Dedifferentiated amniotic fluid mesenchymal stem cell (primary cell): ENCODE results near the gene LTBP3.

ENCODE experiments used
- DNase-seq: peaks from one replicate; pipeline ENCODE4 v3.0.0-alpha.2; 2016; ENCODE audit errors: extremely low spot score

The LTBP3 gene

DNA sequence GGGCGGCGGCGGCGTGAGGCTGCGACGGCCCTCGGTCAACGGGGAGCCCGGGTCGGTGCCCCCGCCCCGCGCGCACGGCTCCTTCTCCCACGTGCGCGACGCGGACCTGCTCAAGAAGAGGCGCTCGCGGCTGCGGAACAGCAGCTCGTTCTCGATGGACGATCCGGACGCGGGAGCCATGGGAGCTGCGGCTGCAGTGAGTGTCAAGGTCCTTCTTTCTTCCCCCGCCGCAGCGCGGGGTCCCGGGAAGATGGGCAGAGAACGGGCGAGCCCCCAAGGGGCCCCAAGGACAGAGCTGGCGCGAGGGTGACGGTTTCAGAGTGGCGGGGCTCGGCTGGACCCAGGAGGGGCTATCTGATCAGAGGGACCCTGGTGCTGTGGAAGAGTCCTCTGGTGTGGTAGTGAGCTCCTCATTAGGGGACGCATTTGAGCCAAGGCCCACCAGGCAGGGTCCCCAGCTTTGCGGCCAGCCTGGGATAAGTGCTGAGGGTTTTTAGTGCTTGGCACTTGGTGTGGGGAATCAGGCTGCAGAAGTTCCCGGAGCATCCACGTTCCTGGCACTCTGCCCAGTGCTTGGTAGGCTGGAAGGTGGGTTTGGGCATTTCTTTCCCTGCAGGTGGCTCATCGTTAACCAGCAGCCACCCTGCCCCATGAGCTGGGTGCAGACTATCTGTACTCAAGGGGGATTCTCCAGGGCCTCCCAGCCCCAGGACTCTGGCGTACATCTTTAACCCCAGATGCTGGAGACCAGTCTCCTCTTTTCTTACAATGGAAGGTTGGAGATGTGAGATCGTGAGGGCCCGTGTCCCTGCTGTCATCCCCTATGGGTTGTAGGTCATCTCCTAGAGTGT is 27.5 kb upstream of the LTBP3 start:
- no peak for DNase-seq

GRCh38 chr11:65584723-65585171 is 26.6 kb upstream of the LTBP3 start:
- DNase-seq: no peak

DNA sequence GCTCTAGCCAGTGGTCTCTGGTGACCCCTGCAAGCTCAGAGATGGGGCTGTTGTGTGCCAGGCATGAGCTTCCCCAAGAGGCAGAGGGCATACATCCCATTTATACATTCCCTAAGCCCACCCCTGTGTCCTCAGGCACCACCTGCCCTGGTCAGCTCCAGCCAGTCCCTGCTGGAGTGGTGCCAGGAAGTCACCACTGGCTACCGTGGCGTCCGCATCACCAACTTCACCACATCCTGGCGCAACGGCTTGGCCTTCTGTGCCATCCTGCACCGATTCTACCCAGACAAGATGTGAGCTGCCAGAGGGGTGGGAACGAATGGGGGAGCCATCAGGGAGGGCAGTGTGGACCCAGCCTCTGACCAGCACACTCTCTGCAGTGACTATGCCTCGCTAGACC is 25.9 kb upstream of the LTBP3 start:
- DNase-seq: no peak

DNA sequence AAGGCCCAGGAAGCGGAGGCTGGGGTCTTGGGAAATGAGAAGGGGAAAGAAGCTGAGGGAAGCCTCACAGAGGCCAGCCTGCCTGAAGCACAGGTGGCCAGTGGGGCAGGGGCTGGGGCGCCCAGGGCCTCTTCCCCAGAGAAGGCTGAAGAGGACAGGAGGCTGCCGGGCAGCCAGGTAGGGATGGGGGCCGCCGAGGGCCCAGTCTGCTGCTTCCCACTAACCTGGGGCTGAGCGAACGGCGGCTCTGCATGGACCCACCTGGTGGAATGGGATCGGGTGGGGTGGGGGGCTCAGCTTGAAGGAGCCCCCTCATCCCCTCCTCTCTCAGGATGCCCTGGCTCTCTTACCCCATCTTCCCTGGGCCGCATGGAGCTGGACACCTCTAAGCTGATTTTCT is 25.4 kb upstream of the LTBP3 start:
- no peak for DNase-seq

- DNase-seq: no peak
These were observed 23.8 kb upstream of the LTBP3 start for GRCh38 chr11:65581928-65582327.

- DNase-seq: no peak
These were observed 22.6 kb upstream of the LTBP3 start for GRCh38 chr11:65580756-65581155.

GRCh38 chr11:65580031-65580692 is 22.0 kb upstream of the LTBP3 start:
- DNase-seq: no peak

DNA sequence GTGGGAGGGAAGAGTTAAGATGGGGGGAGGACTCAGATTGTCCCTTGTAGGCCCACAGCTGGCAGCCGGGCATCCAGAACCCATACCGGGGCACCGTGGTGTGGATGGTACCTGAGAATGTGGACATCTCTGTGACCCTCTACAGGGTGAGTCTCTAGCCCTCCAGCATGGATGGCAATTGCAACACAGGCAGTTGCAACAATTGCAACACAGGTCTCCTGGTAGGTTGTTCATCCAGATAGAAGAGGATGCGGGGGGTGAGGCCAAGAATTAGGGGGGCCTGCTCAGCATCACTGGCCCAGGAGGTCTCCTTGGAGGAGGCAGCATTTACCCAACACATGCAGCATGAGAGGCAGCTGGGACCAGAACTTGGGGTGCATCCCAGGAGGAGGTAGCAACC is 21.1 kb upstream of the LTBP3 start:
- no peak for DNase-seq

- DNase-seq: no peak
These were observed 20.5 kb upstream of the LTBP3 start for GRCh38 chr11:65578667-65579066.

DNA sequence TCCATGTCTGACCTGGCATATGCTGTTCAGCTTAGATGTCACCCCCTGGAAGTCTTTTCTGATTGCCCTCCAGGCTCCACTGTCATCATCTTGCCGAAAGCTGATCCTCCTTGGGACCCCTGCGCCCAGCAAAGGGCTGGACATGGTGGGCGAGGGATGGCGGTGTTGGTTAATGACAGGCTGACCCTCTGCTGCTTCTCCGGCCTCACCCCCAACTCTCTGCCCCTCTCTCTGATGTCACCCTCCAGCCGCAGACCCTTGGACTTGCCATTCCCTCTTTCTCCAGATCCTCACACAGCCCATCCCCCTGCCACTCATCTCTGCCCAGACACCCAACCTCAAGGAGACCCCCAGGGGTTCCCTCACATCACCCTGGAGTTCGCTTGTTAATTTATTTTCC is 20.0 kb upstream of the LTBP3 start:
- no peak for DNase-seq

- DNase-seq: no peak
These were observed 19.6 kb upstream of the LTBP3 start for GRCh38 chr11:65577756-65578109.

DNA sequence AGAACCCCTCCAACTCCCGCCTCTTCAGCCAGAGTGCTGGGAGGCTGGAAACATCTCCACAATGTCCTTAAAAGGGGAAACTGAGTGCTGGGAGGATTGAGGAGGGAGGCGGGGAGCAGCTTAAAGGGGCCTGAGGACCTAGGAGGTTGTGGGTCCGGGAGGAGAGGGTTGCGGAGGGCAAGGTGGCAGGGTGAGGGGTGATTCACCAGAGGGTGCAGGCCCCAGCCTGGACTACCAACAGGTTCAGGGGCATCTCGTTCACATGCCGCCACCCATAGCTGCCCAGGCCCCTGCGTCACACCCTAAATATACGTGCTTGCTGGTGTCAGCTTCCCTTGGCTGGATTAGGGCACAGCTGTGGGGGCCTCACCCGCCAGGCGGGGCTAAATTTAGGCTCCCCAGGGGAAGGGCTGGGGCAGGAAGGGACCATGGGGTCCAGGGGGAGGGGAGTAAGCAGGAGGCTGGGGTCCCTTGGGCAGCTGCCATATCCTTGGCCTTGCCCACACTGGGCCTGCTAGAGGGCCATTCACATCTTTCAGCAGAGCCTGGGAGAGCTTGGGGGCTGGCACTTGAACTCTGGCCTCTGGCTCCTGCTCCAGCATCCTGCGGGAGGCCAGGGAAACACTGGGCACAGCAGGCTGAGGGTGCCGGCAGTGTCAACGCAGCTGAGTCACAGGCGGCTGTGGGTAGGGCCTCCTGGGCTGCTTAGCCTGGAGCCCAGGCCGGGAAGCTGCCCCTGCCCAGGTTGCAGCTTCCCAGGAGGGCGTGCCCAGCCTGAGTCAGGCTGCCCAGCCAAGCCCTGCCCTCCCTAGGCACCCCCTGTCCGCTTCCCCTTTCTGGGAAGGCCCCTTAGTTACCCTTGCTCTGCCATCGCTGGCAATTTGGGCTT is 19.0 kb upstream of the LTBP3 start:
- DNase-seq: no peak

DNA sequence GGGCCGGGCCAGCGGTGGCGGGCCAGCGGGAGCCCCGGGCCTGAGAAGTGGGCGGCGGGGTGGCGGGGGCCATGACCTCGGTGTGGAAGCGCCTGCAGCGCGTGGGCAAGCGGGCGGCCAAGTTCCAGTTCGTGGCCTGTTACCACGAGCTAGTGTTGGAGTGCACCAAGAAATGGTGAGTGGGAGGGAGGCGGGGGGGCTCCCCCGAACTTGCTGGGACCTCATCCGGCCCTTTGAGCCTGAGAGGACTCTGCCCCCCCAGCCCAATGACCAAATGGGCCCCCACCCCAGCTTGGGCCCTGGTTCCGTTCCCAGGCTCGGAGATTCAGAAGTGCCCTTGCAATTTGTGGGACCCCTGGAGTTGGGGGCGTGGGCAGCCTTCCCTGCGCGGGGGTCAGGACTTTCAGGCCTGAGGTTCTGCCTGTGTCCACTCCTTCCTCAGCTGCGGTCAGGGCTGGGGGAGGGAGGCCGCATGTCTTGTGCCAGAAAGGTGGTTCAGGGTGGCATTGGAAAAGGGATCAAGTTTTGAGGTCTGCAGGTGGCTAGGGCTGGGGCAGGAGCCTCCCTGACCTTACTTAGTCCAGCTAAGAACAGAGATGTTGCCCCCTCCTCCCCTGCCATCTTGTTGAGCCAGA is 18.2 kb upstream of the LTBP3 start:
- no peak for DNase-seq

GRCh38 chr11:65575568-65576231 is 17.5 kb upstream of the LTBP3 start, which contains the start of gene EHBP1L1:
Gene EHBP1L1 (plus strand): TSS chr11:65576053. CDS start chr11:65576303, 250 bp downstream.
- DNase-seq: no peak

DNA sequence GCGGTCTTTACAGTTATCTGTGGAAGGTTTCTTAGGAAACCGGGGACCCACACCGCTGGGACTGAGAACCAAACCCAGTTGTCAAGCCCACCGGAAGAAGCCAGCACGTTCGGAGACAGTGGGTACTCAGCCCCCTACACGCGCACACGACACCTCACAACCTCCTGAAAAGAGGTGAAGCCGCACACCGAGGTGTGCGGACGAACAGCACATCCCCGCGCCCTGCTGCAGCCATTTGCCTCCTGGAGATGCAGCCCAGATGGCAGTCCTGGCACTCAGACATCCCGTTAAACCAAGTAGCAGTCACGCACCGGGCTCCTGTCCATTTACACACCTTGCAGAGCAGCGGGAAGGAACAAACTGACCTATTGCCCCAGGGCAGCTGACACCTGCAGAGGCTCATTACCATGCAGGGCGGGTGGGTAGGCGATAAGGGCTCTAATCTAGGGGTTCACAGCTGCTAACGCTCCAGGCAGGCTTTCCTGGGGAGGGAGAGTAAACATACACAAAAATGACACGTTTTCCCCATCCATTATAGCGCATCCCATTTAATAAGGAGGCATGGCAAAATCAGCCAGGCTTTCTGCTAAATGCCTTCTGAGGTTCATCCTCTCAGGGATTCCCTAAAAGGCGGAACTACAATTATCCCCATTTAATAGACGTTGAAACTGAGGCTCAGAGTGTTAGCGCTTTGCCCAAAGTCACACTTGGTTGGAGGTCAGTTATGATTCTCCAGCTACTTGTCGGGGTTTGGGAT is 16.8 kb upstream of the LTBP3 start:
- DNase-seq: no peak

DNA sequence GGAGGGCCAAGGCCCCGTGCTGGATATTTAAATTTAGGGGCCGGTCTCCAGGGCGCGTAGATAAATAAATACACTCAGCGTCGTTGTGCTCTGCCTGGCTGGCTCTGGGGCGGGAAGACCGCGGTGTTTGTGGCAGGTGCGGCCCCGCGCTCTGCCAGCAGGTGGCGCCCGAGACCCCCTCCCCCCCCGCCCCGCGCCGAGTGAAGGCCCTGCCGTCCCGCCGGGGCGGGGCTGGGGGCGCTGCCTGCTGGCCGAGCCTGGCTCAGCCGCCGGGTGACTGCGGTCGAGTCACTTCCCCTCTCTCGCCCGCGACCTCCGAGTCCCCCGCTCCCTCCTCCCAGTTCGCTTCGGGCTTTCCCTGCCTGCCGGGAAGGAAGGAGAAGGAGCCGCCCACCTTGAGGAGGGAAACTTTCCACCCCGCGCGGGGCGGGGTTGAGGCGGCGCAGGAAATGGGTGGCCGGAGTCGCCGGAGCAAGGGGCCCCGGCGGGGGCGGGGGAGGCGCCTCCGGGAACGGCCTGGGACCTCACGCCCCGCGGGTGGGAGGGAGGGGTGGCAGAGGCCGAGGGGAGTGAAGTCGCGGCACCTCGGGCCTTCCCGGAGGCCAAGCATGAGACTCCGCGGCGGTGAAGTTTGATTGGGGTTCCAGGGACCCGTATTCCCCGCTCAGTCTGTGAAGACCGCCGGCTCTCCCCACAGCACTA is 16.1 kb upstream of the LTBP3 start:
- DNase-seq: peak; percentile 84

- no peak for DNase-seq
These were observed 15.4 kb upstream of the LTBP3 start for GRCh38 chr11:65573391-65574079.

DNA sequence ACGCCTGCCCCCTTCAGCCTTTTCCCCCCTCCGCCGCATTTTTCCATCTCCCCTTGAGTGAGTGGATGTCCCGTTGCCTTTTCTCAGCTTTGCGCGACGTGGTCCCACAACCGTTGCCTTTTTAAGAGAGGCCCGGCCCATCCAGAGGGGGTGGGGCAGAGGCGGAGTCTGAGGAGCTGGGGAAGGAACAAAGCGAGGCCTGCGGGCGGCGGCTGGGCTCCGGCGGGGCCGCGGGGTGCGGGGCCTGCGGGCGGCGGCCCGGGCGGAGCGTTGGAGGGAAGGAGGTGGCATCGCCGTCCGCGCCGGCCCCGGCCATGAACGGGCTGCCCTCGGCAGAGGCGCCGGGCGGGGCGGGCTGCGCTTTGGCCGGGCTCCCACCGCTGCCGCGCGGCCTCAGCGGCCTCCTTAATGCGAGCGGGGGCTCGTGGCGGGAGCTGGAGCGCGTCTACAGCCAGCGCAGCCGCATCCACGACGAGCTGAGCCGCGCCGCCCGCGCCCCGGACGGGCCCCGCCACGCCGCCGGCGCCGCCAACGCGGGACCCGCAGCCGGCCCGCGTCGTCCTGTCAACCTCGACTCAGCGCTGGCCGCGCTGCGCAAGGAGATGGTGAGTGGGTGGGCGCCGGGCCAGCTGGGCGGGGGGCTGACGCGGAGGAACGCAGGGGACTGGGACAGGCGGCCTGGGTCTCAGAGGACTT is 14.3 kb upstream of the LTBP3 start, which contains the start of gene FAM89B:
FAM89B (plus strand) TSS at position 183 of the 696 bp plus-strand sequence; CDS start at position 315, 132 bp downstream.
- DNase-seq: peak; percentile 75
